Testis (tissue), 3 donors: Measurements from ENCODE around the gene PFKL. TPM values are rescaled to one million over a fixed set of nuclear protein-coding genes. Genes with fewer than 3 reads are reported as not detected.

Experiments used
- DNase-seq: peaks from one replicate; pipeline ENCODE4 v3.0.0-alpha.2; 2019
- H3K27ac ChIP-seq, 2 donors: fragments of 200-600 bp; sonication (generic); one replicate each; pipeline ENCODE4 v1.5.1; 2019
- H3K27me3 ChIP-seq: fragments of 200-600 bp; sonication (generic); one replicate; pipeline ENCODE4 v1.5.1; 2019
- H3K36me3 ChIP-seq: fragments of 200-600 bp; sonication (generic); one replicate; pipeline ENCODE4 v1.5.1; 2017; ENCODE audit warnings: low read depth; ENCODE audit errors: missing control alignments
- H3K4me1 ChIP-seq: fragments of 200-600 bp; sonication (generic); one replicate; pipeline ENCODE4 v1.5.1; 2019
- H3K4me3 ChIP-seq, 2 donors: fragments of 200-600 bp; sonication (generic); one replicate each; pipeline ENCODE4 v1.5.1; 2017 to 2019
- H3K9me3 ChIP-seq: fragments of 200-600 bp; sonication (generic); one replicate; pipeline ENCODE4 v1.5.1; 2017
- POLR2A ChIP-seq: fragments of 450-650 bp; IDR thresholded peaks from one replicate; pipeline ENCODE4 v1.6.1; 2017; ENCODE audit warnings: antibody characterized with exemption, mild to moderate bottlenecking, moderate library complexity
- WGBS, 2 donors: methylation state at CpG; one replicate each; pipeline ENCODE4 v1.1.5; 2018; 5-methylcytosine and 5-hydroxymethylcytosine counted together
- intact Hi-C: fragments of 100-400 bp; cut with DNase I; formaldehyde crosslinking; loops from one replicate; pipeline ENCODE4 v1.15.1; 2023; ENCODE audit warnings: low total_unique reads
- polyA plus RNA-seq: library from polyadenylated mRNA; stranded (reverse); fragments of 350-450 nt; fragmentation: Illumina TruSeq; extraction: RNeasy Lipid Tissue Mini Kit (QIAGEN cat#74804); gene quantifications from one replicate; pipeline ENCODE4 v1.2.3, GENCODE V29; 2014; ENCODE audit warnings: low read depth, low replicate concordance; ENCODE audit not compliant: insufficient read depth
- total RNA-seq, 2 donors: library from RNA; depleted of rRNA; stranded (reverse); fragments of >200 nt; gene quantifications; one replicate each; pipeline ENCODE4 v1.2.3, GENCODE V29; 2016
- TF ChIP-seq, protein P1 (sequence below), 3 experiments: fragments of 450-650 bp in 2 of 3; fragments of 200-600 bp in 1 of 3; sonication (generic) in 1 of 3; IDR thresholded peaks; one replicate each; pipeline ENCODE4 v1.5.1; 2016 to 2019; ENCODE audit warnings: antibody characterized with exemption in 3 of 3, mild to moderate bottlenecking in 2 of 3, moderate library complexity in 1 of 3

Gene PFKL
- total and polyA plus RNA-seq, 3 donors from 2014 or later: 132 to 298 (median 213) TPM

DNA sequence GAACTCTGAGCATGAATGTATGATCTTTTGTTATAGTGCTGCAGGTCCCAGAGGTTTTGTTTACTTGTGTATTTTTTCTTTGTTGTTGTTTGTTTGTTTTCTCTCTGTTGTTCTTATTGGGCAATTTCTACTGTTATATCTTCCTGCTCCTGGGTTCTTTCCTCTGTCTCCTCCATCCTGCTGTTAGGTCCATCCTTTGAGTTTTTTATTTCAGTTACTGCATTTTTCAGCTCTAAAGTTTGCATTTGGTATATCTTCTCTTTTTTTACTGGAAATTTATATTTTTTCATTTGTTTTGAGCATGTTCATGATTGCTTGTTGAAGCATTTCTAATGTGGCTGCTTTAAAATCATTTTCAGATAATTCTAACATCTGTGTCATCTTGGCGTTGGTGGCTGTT lies 63.4 kb downstream of the PFKL start:
- intact Hi-C loops: no loop called here
- 94 to 96% methylated on average over 1 of the region's 1 CpG for WGBS, 2 donors
- TF ChIP-seq, protein P1, sequence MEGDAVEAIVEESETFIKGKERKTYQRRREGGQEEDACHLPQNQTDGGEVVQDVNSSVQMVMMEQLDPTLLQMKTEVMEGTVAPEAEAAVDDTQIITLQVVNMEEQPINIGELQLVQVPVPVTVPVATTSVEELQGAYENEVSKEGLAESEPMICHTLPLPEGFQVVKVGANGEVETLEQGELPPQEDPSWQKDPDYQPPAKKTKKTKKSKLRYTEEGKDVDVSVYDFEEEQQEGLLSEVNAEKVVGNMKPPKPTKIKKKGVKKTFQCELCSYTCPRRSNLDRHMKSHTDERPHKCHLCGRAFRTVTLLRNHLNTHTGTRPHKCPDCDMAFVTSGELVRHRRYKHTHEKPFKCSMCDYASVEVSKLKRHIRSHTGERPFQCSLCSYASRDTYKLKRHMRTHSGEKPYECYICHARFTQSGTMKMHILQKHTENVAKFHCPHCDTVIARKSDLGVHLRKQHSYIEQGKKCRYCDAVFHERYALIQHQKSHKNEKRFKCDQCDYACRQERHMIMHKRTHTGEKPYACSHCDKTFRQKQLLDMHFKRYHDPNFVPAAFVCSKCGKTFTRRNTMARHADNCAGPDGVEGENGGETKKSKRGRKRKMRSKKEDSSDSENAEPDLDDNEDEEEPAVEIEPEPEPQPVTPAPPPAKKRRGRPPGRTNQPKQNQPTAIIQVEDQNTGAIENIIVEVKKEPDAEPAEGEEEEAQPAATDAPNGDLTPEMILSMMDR (IDR thresholded peaks at IDR 0.05): no peak
- TF ChIP-seq POLR2A: no peak
- Histone ChIP-seq H3K9me3 (no peaks in the 10 kb centered on the region), H3K27me3 (no peaks in the 10 kb centered on the region), H3K4me1 (no peaks in the 10 kb centered on the region), H3K36me3 (no peaks in the 10 kb centered on the region), H3K27ac (no peak overlapping the region), H3K4me3 (no peak overlapping the region)
- DNase-seq: no peak

DNA sequence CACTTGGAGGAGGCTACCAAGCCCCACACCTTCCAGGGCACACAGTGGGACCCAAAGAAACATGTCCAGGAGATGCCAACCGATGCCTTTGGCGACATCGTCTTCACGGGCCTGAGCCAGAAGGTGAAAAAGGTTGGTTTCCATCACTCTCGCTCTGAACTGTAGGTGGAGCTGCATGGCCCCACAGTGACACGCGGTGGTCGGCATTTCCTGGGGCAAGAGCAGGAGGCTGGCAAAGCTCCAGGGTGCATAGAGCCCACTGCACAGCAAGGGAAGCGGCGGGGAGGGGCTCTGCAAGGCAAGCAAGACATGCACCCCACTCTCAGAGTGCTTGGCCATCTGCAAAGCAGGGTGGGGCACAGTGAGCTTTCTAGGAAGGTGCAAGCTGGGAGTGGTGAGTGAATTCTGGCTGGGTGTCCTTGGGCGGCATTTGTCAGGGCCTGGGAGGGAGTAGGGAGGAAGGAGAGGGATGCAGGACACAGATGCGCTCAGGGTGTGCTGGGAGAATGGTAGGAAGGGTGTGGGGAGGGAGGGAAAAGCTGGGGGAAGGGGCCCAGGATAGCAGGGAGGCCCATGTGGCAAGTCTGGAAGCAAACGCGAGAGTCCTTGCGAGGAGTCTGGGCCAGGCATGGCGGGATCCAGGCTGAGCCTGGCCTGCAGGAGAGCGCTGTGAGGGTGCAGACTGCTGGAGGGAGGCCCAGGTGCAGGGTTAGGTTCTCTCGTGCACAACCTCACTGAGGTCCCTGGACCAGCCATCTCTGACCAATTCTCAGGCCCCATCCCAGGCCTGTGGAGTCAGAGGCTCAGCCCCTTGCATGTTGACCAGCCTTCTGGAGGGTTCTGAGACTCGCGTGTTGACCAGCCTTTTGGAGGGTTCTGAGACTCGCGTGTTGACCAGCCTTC lies 64.5 kb downstream of the PFKL start:
- TF ChIP-seq, protein P1 (IDR thresholded peaks at IDR 0.05): no peak
- no peak for TF ChIP-seq POLR2A
- intact Hi-C loops: no loop called here
- DNase-seq: no peak
- WGBS, 2 donors: 83 to 85% methylated on average over 13 to 22 of the region's 22 CpGs
- H3K27me3 ChIP-seq: no peaks in the 10 kb centered on the region
- H3K4me1 ChIP-seq: no peaks in the 10 kb centered on the region
- no peak overlapping the region for H3K27ac ChIP-seq
- no peaks in the 10 kb centered on the region for H3K9me3 ChIP-seq
- no peak overlapping the region for H3K4me3 ChIP-seq
- H3K36me3 ChIP-seq: no peaks in the 10 kb centered on the region

GRCh38 chr21:44365251-44365966 lies 65.6 kb downstream of the PFKL start:
- WGBS, 2 donors: 90 to 93% methylated on average over 4 to 18 of the region's 18 CpGs
- Histone ChIP-seq H3K9me3 (no peaks in the 10 kb centered on the region), H3K36me3 (no peaks in the 10 kb centered on the region), H3K27me3 (no peaks in the 10 kb centered on the region), H3K27ac (no peak overlapping the region), H3K4me1 (peaks cover 3% of the 10 kb centered on the region), H3K4me3 (no peak overlapping the region)
- intact Hi-C loops: no loop called here
- TF ChIP-seq, protein P1 (IDR thresholded peaks at IDR 0.05): no peak
- no peak for TF ChIP-seq POLR2A
- DNase-seq: no peak

GRCh38 chr21:44365967-44366585 lies 66.2 kb downstream of the PFKL start:
- DNase-seq: no peak
- Histone ChIP-seq H3K4me3 (no peak overlapping the region), H3K27me3 (no peaks in the 10 kb centered on the region), H3K36me3 (no peaks in the 10 kb centered on the region), H3K9me3 (no peaks in the 10 kb centered on the region), H3K4me1 (peaks cover 3% of the 10 kb centered on the region), H3K27ac (no peak overlapping the region)
- TF ChIP-seq, protein P1 (IDR thresholded peaks at IDR 0.05): no peak
- TF ChIP-seq POLR2A: no peak
- intact Hi-C loops: no loop called here
- WGBS, 2 donors: 88 to 90% methylated on average over 22 of the region's 22 CpGs
